H1 (cell line): ENCODE results near the gene LHFPL6. TPM values are rescaled to one million over a fixed set of nuclear protein-coding genes. Genes with fewer than 3 reads are reported as not detected.

Experiments used
- ATF3 ChIP-seq: IDR thresholded peaks from 2 replicates; pipeline ENCODE4 v1.6.1; 2011; ENCODE audit warnings: low read depth, mild to moderate bottlenecking, low read length; ENCODE audit not compliant: insufficient read depth
- BACH1 ChIP-seq: IDR thresholded peaks from 2 replicates; pipeline ENCODE4 v1.6.1; 2012; ENCODE audit warnings: low read length, improper control_type of control experiment
- CBX5 ChIP-seq: fragments of 300-800, 300-1000 bp; sonication (generic); IDR thresholded peaks from 2 replicates; pipeline ENCODE4 v1.7.1; 2016; ENCODE audit warnings: antibody characterized with exemption, low read length, low read depth
- JUN ChIP-seq: IDR thresholded peaks from 2 replicates; pipeline ENCODE4 v1.6.1; 2011; ENCODE audit warnings: low read depth, mild to moderate bottlenecking, improper control_type of control experiment, low read length
- KDM4A ChIP-seq: IDR thresholded peaks from one replicate; pipeline ENCODE4 v1.7.1; 2012; ENCODE audit warnings: low read depth, mild to moderate bottlenecking, moderate library complexity, low read length, inconsistent platforms; ENCODE audit not compliant: severe bottlenecking
- RNF2 ChIP-seq: fragments of 200-900, 300-1000 bp; sonication (generic); IDR thresholded peaks from 2 replicates; pipeline ENCODE4 v1.7.1; 2016; ENCODE audit warnings: borderline replicate concordance, low read depth, mild to moderate bottlenecking, antibody characterized with exemption, low read length; ENCODE audit not compliant: poor library complexity, severe bottlenecking; ENCODE audit errors: missing control alignments
- SIRT6 ChIP-seq: IDR thresholded peaks from one replicate; pipeline ENCODE4 v1.7.1; 2012; ENCODE audit warnings: low read length, inconsistent platforms
- SUZ12 ChIP-seq: fragments of 200-600 bp; sonication (generic); IDR thresholded peaks from 2 replicates; pipeline ENCODE4 v1.6.1; 2012; ENCODE audit warnings: mild to moderate bottlenecking, inconsistent platforms, low read length, moderate library complexity, mixed read lengths
- TAF7 ChIP-seq: optimal IDR thresholded peaks from 2 replicates; pipeline ENCODE3; 2011; ENCODE audit warnings: low read depth, mild to moderate bottlenecking, inconsistent platforms, low read length, moderate library complexity, borderline replicate concordance
- polyA plus RNA-seq, 7 experiments: library from polyadenylated mRNA; depleted of rRNA in 3 of 7; stranded (reverse) in 5 of 7; unstranded in 2 of 7; fragments of >200 nt in 5 of 7; fragments of 200-250 nt in 2 of 7; gene quantifications; 1 replicate in 5 of 7; 2 replicates in 1 of 7; 4 replicates in 1 of 7; pipeline versions ENCODE4 v1.2.1 to v1.2.3, GENCODE V29; 2011 to 2013; ENCODE audit warnings: missing spikeins in 2 of 7, mixed read lengths in 2 of 7
- total RNA-seq: library from RNA; stranded (reverse); fragmentation: NEBNext Ultra II Directional; extraction: Animal tissue kit (Norgen Biotek cat#: 25700); gene quantifications from 2 replicates; pipeline ENCODE4 v1.2.1, GENCODE V29; 2021
- TF ChIP-seq, protein P1 (sequence below): fragments of 300-600 bp; sonication (generic); IDR thresholded peaks from 2 replicates; pipeline ENCODE4 v1.7.1; 2012; ENCODE audit warnings: low read length, moderate library complexity, mild to moderate bottlenecking, inconsistent platforms; ENCODE audit not compliant: insufficient replicate concordance

The LHFPL6 gene
- total and polyA plus RNA-seq, 2 of the 8 experiments (the other 6 are each of a cell fraction or from before 2014, with no cell fraction given) = 7.6 to 17.0 TPM

GRCh38 chr13:39527961-39528660 is 74.9 kb downstream of the LHFPL6 start (continued):
- TF ChIP-seq, protein P1, sequence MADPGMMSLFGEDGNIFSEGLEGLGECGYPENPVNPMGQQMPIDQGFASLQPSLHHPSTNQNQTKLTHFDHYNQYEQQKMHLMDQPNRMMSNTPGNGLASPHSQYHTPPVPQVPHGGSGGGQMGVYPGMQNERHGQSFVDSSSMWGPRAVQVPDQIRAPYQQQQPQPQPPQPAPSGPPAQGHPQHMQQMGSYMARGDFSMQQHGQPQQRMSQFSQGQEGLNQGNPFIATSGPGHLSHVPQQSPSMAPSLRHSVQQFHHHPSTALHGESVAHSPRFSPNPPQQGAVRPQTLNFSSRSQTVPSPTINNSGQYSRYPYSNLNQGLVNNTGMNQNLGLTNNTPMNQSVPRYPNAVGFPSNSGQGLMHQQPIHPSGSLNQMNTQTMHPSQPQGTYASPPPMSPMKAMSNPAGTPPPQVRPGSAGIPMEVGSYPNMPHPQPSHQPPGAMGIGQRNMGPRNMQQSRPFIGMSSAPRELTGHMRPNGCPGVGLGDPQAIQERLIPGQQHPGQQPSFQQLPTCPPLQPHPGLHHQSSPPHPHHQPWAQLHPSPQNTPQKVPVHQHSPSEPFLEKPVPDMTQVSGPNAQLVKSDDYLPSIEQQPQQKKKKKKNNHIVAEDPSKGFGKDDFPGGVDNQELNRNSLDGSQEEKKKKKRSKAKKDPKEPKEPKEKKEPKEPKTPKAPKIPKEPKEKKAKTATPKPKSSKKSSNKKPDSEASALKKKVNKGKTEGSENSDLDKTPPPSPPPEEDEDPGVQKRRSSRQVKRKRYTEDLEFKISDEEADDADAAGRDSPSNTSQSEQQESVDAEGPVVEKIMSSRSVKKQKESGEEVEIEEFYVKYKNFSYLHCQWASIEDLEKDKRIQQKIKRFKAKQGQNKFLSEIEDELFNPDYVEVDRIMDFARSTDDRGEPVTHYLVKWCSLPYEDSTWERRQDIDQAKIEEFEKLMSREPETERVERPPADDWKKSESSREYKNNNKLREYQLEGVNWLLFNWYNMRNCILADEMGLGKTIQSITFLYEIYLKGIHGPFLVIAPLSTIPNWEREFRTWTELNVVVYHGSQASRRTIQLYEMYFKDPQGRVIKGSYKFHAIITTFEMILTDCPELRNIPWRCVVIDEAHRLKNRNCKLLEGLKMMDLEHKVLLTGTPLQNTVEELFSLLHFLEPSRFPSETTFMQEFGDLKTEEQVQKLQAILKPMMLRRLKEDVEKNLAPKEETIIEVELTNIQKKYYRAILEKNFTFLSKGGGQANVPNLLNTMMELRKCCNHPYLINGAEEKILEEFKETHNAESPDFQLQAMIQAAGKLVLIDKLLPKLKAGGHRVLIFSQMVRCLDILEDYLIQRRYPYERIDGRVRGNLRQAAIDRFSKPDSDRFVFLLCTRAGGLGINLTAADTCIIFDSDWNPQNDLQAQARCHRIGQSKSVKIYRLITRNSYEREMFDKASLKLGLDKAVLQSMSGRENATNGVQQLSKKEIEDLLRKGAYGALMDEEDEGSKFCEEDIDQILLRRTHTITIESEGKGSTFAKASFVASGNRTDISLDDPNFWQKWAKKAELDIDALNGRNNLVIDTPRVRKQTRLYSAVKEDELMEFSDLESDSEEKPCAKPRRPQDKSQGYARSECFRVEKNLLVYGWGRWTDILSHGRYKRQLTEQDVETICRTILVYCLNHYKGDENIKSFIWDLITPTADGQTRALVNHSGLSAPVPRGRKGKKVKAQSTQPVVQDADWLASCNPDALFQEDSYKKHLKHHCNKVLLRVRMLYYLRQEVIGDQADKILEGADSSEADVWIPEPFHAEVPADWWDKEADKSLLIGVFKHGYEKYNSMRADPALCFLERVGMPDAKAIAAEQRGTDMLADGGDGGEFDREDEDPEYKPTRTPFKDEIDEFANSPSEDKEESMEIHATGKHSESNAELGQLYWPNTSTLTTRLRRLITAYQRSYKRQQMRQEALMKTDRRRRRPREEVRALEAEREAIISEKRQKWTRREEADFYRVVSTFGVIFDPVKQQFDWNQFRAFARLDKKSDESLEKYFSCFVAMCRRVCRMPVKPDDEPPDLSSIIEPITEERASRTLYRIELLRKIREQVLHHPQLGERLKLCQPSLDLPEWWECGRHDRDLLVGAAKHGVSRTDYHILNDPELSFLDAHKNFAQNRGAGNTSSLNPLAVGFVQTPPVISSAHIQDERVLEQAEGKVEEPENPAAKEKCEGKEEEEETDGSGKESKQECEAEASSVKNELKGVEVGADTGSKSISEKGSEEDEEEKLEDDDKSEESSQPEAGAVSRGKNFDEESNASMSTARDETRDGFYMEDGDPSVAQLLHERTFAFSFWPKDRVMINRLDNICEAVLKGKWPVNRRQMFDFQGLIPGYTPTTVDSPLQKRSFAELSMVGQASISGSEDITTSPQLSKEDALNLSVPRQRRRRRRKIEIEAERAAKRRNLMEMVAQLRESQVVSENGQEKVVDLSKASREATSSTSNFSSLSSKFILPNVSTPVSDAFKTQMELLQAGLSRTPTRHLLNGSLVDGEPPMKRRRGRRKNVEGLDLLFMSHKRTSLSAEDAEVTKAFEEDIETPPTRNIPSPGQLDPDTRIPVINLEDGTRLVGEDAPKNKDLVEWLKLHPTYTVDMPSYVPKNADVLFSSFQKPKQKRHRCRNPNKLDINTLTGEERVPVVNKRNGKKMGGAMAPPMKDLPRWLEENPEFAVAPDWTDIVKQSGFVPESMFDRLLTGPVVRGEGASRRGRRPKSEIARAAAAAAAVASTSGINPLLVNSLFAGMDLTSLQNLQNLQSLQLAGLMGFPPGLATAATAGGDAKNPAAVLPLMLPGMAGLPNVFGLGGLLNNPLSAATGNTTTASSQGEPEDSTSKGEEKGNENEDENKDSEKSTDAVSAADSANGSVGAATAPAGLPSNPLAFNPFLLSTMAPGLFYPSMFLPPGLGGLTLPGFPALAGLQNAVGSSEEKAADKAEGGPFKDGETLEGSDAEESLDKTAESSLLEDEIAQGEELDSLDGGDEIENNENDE = no peak
- no peak for TF ChIP-seq CBX5
- no peak for TF ChIP-seq SUZ12
- no peak for TF ChIP-seq KDM4A
- TF ChIP-seq TAF7 = no peak
- no peak for TF ChIP-seq RNF2
- TF ChIP-seq SIRT6 = no peak
- no peak for TF ChIP-seq BACH1
- no peak for TF ChIP-seq JUN
- TF ChIP-seq ATF3 = no peak
